ENCODE results near the gene MORN4.

The MORN4 gene

DNA sequence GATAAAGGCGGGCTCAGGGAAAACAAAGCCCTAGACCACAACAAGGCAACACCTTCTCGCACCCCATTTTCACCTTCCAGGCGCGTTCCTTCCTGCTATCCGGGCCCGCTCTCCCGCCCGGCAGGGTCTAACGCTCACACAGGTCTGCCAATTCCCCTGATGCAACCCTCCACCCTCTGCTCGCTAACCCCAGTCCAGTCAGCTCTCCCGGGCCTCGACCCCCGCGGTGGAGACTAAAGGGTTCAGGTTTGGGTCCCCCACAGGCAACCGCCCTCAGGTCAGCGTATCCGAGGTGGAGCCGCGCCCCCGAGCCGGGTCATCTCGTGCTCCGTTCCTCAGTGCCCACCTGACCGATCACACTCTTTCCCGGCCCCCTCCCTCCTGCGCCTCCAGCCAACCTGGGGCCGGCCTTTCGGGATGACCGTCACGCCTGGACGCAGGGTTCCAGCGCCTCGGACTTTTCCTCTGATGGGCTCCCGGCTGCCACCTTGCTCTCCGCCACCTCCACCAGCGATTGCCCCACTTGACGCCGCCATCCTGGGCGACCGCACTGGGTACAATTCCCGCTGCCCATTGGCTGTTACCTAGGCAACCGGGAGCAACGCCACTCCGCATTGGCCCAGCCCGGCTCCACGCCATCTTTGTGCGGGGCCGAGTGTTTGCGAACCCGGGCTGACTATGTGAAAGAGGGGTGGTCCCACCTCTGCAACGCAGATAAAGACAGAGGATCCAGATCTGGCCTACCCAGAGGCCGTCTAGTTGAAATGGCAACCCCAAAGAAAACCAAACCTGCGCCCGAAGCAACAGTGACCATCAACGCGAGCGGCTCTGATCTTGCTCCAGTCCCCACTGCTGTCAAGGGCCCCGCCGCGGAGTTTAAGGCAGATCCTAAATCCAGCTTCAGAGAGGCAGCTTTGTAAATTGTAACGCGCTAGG, at the start of gene MORN4:
TSS of gene MORN4 (minus strand) at position 552 of the 936 bp plus-strand sequence. CDS start 13,847 bp downstream, outside the sequence.
- ATAC-seq (ENCODE audit: low read depth) (peak; percentile 98), DNase-seq (ENCODE audit: low spot score) (peak; percentile 96)
- H3K27ac ChIP-seq (ENCODE audit: poor library complexity, severe bottlenecking), result peak within 1 kb of the TSS; percentile 40
- H3K4me1 ChIP-seq (ENCODE audit: insufficient read depth, poor library complexity, severe bottlenecking), result peaks cover 3% of the 10 kb centered on the region
- H3K9me3 ChIP-seq (ENCODE audit: severe bottlenecking), result no peaks in the 10 kb centered on the region
- H3K36me3 ChIP-seq (ENCODE audit: low read depth), result no peaks in the 10 kb centered on the region
- no peaks in the 10 kb centered on the region for H3K27me3 ChIP-seq (ENCODE audit: insufficient read depth, poor library complexity, severe bottlenecking)
- TF ChIP-seq, protein P1, sequence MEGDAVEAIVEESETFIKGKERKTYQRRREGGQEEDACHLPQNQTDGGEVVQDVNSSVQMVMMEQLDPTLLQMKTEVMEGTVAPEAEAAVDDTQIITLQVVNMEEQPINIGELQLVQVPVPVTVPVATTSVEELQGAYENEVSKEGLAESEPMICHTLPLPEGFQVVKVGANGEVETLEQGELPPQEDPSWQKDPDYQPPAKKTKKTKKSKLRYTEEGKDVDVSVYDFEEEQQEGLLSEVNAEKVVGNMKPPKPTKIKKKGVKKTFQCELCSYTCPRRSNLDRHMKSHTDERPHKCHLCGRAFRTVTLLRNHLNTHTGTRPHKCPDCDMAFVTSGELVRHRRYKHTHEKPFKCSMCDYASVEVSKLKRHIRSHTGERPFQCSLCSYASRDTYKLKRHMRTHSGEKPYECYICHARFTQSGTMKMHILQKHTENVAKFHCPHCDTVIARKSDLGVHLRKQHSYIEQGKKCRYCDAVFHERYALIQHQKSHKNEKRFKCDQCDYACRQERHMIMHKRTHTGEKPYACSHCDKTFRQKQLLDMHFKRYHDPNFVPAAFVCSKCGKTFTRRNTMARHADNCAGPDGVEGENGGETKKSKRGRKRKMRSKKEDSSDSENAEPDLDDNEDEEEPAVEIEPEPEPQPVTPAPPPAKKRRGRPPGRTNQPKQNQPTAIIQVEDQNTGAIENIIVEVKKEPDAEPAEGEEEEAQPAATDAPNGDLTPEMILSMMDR (IDR thresholded peaks at IDR 0.05; ENCODE audit: poor library complexity, severe bottlenecking), result no peak
- H3K4me3 ChIP-seq (ENCODE audit: severe bottlenecking), result peak within 1 kb of the TSS; percentile 88

DNA sequence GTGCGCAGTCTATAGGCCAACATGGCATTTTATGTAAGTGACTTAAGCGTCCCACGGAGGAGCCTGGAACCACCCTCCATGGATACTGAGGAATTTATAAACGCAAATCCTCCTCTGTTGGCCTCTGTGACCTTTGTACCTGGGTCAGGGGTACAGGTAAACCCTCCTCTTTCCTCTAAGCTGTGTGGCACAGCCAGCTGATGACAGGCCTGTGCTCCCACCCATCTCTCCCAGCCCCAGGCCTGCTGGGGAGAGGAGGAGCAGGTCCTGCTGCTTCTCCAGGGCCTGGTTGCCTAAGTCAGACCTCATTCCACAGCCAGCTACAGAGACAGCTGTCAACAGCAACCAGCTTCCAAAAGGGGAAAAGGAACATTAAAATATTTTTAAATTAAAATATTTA, 48.7 kb upstream of the MORN4 start:
- peaks cover 80% of the 10 kb centered on the region for H3K36me3 ChIP-seq (ENCODE audit: low read depth)
- no peaks in the 10 kb centered on the region for H3K27me3 ChIP-seq (ENCODE audit: insufficient read depth, poor library complexity, severe bottlenecking)
- peak overlapping the region; percentile 86 for H3K27ac ChIP-seq (ENCODE audit: poor library complexity, severe bottlenecking)
- DNase-seq (ENCODE audit: low spot score) (no peak), ATAC-seq (ENCODE audit: low read depth) (no peak)
- H3K4me3 ChIP-seq (ENCODE audit: severe bottlenecking), result no peak overlapping the region
- no peaks in the 10 kb centered on the region for H3K9me3 ChIP-seq (ENCODE audit: severe bottlenecking)
- TF ChIP-seq, protein P1 (IDR thresholded peaks at IDR 0.05; ENCODE audit: poor library complexity, severe bottlenecking), result no peak
- H3K4me1 ChIP-seq (ENCODE audit: insufficient read depth, poor library complexity, severe bottlenecking), result peaks cover 9% of the 10 kb centered on the region

DNA sequence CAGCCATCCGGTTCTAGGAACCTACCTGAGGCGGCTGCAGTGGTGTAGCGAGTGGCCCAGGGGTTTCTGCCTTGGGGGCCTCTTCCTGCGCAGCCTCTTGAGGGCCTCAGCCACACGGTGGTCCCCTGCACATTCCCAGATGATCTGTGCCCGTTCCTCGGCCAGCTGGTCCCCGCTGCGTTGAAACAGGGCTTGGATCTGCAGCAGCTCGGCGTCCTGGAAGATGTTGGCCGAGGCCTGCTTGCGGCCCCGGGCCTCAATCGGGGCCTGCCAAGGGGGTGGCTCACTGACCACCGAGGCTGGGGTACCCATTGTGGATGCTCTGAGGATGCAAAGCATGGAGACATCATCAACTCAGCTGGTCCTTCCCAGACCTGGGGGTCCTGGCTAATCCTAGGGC, 46.3 kb upstream of the MORN4 start:
- H3K27me3 ChIP-seq (ENCODE audit: insufficient read depth, poor library complexity, severe bottlenecking), result no peaks in the 10 kb centered on the region
- H3K9me3 ChIP-seq (ENCODE audit: severe bottlenecking), result no peaks in the 10 kb centered on the region
- H3K36me3 ChIP-seq (ENCODE audit: low read depth), result peaks cover 86% of the 10 kb centered on the region
- peaks cover 6% of the 10 kb centered on the region for H3K4me1 ChIP-seq (ENCODE audit: insufficient read depth, poor library complexity, severe bottlenecking)
- TF ChIP-seq, protein P1 (IDR thresholded peaks at IDR 0.05; ENCODE audit: poor library complexity, severe bottlenecking), result no peak
- no peak overlapping the region for H3K4me3 ChIP-seq (ENCODE audit: severe bottlenecking)
- no peak overlapping the region for H3K27ac ChIP-seq (ENCODE audit: poor library complexity, severe bottlenecking)
- DNase-seq (ENCODE audit: low spot score) (no peak), ATAC-seq (ENCODE audit: low read depth) (no peak)

DNA sequence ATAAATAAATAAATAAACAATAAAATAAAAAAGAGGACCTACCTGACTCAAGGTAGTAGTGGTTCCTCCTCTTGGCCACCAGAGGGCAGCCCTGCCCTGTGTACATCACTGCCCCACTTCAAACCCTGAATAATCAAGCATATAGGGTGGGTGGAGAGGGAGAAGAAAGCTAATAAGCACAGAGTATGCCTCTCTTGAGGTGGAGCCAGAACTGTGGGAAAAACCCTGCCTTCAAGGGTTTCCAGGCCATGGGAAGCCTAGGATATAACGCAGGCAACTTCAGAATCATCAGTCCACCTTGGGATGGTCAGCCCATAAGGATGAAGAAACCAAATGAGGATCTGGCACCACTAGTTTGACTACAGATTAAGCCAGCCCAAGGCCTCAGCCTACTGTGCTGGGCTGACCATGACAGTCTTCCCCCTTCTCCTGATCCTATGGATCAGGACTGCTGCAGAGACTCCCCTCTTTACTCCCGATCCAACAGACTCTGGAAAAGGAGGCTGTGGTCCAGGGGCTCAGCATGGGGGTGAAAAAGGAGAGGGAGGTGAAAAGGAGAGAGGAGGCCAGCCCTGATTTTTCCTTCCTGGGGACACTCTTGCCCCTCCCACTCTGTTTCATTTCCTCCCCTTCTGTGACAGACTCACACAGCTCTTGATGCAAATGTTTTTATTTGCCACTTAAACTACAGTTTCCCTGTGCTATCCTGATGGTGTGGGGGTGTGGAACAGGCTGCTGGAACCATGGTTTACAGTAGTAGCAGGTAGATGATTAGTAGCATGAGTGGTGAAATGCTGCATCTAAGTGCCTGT, 43.7 kb upstream of the MORN4 start:
- H3K4me1 ChIP-seq (ENCODE audit: insufficient read depth, poor library complexity, severe bottlenecking), result peaks cover 5% of the 10 kb centered on the region
- TF ChIP-seq, protein P1 (IDR thresholded peaks at IDR 0.05; ENCODE audit: poor library complexity, severe bottlenecking), result peak; percentile 92
- H3K36me3 ChIP-seq (ENCODE audit: low read depth), result peaks cover 92% of the 10 kb centered on the region
- H3K4me3 ChIP-seq (ENCODE audit: severe bottlenecking), result no peak overlapping the region
- ATAC-seq (ENCODE audit: low read depth) (peak; percentile 67), DNase-seq (ENCODE audit: low spot score) (no peak)
- H3K27ac ChIP-seq (ENCODE audit: poor library complexity, severe bottlenecking), result peak overlapping the region; percentile 19
- no peaks in the 10 kb centered on the region for H3K27me3 ChIP-seq (ENCODE audit: insufficient read depth, poor library complexity, severe bottlenecking)
- H3K9me3 ChIP-seq (ENCODE audit: severe bottlenecking), result no peaks in the 10 kb centered on the region

All from RWPE2 (cell line).